Cardiac fibroblast (primary cell): ENCODE results near the gene RDM1.

Experiments
- DNase-seq, 2 donors: peaks; one replicate each; pipeline versions ENCODE4 v3.0.0 to v3.0.0-alpha.2; 2010; ENCODE audit warnings: low read depth in 2 of 2
- H3K4me3 ChIP-seq, 2 donors: replicated peaks in 1 of 2; 1 replicate in 1 of 2; 2 replicates in 1 of 2; pipeline ENCODE4 v1.5.1; 2011; ENCODE audit warnings: low read depth in 2 of 2, low read length in 2 of 2, mild to moderate bottlenecking in 2 of 2, moderate library complexity in 1 of 2
- CTCF ChIP-seq: IDR thresholded peaks from one replicate; pipeline ENCODE4 v1.5.1; 2011; ENCODE audit warnings: low read depth, mild to moderate bottlenecking, low read length, inconsistent platforms

The RDM1 gene

GRCh38 chr17:35972066-35972465 is 41.5 kb upstream of the RDM1 start:
- H3K4me3 ChIP-seq = no peak overlapping the region
- no peak for TF ChIP-seq CTCF
- DNase-seq = no peak

GRCh38 chr17:35969558-35970380 is 39.2 kb upstream of the RDM1 start:
- DNase-seq = peak; percentile 85 to 87
- H3K4me3 ChIP-seq = no peak overlapping the region

GRCh38 chr17:35968520-35969054 is 38.0 kb upstream of the RDM1 start:
- H3K4me3 ChIP-seq = no peak overlapping the region
- no peak for TF ChIP-seq CTCF
- DNase-seq = no peak

More at GRCh38 chr17:35969558-35970380, 39.2 kb upstream of the RDM1 start:
- peak; percentile 72 for TF ChIP-seq CTCF

DNA sequence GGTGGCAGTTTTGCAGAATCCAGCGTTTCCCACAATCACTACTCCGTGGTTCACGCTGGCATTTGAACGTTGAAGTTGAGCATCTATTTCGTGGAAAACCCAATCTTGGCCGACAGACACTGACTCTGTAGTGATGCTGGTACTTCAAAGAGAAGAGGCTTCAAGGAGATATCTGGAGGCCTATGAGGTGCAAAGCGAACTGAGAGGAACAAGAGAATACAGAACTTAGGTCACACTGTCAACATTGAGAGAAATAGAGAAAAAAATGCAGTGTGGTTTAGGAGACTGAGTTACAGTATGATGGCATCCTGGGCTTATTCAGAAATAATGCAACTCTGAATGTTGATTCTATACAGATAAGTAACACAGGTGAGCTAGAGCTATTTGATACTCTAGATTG is 34.7 kb upstream of the RDM1 start:
- no peak overlapping the region for H3K4me3 ChIP-seq

GRCh38 chr17:35963663-35964062 is 33.1 kb upstream of the RDM1 start:
- no peak for TF ChIP-seq CTCF
- no peak for DNase-seq

More for the DNA sequence above, 34.7 kb upstream of the RDM1 start:
- no peak for DNase-seq
- TF ChIP-seq CTCF = no peak

GRCh38 chr17:35953720-35954119 is 23.1 kb upstream of the RDM1 start:
- no peak overlapping the region for H3K4me3 ChIP-seq
- no peak for DNase-seq
- no peak for TF ChIP-seq CTCF

More at GRCh38 chr17:35963663-35964062, 33.1 kb upstream of the RDM1 start:
- no peak overlapping the region for H3K4me3 ChIP-seq
